GM12865 (cell line): ENCODE data around the gene AMPH.

ENCODE experiments used
- DNase-seq: peaks from one replicate; pipeline ENCODE4 v3.0.0; 2010; ENCODE audit warnings: low read depth
- H3K4me3 ChIP-seq: 2 replicates; pipeline ENCODE4 v1.5.1; 2011; ENCODE audit warnings: mild to moderate bottlenecking, low read depth, low read length, control low read depth
- TF ChIP-seq, protein P1 (sequence below): IDR thresholded peaks from 2 replicates; pipeline ENCODE4 v1.5.1; 2011; ENCODE audit warnings: low read length, control low read depth, low read depth, inconsistent platforms; ENCODE audit not compliant: insufficient read depth; ENCODE audit errors: missing control alignments

AMPH gene

DNA sequence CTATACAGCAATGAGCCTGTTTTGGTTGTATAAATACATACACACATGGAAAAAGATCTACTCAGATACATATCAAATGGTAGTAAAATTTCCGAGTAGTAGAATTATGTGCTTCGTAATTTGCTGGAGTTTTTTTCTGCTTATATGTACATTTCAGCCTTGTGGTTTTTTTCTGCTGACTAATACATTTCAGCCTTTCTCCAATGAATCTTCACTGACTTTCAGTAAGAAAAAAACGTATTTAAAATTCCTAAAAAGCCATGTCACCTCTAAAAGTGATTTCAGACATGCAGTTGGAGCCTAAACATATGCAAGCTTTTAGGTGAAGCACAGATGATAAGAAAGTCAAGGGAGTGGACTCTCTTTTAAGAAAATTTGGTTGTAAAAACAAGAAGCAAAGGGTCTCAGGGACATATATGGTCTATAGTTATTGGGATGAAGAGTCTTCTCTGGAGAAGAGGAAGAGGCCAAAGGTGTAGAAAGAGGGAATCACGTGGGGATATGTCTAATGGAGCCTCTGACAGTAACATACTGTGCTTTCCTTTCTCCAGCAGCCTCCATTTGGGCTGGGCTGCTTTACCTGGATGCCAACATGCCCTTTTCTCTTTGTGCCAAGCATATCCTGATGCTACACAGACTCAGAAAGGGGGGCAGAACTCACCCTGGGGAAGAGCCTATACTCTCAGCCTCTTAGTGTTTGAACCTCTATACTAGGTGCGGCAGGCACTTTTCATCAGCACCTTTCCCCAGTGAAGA, 2.4 kb downstream of the AMPH start:
- TF ChIP-seq, protein P1, sequence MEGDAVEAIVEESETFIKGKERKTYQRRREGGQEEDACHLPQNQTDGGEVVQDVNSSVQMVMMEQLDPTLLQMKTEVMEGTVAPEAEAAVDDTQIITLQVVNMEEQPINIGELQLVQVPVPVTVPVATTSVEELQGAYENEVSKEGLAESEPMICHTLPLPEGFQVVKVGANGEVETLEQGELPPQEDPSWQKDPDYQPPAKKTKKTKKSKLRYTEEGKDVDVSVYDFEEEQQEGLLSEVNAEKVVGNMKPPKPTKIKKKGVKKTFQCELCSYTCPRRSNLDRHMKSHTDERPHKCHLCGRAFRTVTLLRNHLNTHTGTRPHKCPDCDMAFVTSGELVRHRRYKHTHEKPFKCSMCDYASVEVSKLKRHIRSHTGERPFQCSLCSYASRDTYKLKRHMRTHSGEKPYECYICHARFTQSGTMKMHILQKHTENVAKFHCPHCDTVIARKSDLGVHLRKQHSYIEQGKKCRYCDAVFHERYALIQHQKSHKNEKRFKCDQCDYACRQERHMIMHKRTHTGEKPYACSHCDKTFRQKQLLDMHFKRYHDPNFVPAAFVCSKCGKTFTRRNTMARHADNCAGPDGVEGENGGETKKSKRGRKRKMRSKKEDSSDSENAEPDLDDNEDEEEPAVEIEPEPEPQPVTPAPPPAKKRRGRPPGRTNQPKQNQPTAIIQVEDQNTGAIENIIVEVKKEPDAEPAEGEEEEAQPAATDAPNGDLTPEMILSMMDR = no peak
- no peak for DNase-seq

DNA sequence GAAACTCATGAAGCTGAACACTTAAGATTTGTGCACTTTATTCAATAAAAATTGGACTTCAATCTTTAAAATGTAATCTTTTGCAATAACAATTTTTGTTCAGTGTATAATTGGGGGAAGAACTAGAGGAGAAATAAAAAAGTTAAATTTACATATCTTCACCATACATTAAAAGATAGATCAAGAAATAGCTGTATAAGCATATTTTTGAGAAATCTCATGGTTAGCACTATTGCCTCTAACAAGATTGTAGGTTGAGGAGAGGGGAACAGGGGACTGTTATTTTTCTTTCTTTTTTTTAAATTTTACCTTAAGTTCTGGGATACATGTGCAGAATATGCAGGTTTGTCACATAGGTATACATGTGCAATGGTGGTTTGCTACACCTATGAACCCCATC, 5.3 kb downstream of the AMPH start:
- H3K4me3 ChIP-seq = no peak overlapping the region
- TF ChIP-seq, protein P1 = no peak
- no peak for DNase-seq

More for the DNA sequence above, 2.4 kb downstream of the AMPH start:
- H3K4me3 ChIP-seq = no peak overlapping the region

DNA sequence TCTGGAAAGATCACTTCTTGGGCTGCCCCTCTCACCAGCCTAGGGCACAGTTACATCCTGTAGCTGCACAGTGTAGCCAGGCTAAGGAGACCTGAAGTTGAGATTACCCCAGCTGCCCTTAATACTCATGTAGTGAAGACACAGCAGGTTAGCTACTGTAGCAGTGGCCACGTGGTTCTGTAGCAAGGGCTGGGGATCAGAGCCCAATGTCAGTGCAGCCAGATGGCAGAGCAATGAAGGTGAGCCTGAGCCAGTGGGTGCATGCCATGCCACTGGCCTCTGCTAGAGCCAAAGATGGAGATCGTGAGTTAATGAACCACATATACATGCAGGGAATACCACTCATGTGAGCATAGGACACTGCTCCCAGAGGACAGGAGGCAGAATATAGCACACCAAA, 15.5 kb downstream of the AMPH start:
- H3K4me3 ChIP-seq = no peak overlapping the region
- no peak for DNase-seq
- TF ChIP-seq, protein P1 = no peak

DNA sequence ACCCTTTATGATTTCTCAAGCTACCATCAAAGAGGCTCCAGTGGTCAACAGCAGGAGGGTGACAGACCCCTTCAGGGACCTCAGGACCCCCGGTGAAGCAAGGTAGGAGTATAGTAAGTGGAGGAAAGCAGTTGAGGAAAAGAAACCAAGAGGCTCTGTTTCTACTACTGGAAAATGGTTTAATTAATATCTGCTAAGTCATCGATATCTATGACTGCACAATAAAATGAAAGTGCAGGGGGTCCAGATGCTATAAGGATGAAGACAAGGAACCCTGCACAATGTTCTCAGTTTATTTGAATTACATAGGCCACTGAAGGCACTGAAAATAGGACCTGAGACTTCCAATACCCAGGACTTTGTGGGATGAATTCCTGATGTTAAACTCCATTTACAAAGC, 23.7 kb downstream of the AMPH start:
- no peak for DNase-seq
- H3K4me3 ChIP-seq = no peak overlapping the region
- TF ChIP-seq, protein P1 = no peak

DNA sequence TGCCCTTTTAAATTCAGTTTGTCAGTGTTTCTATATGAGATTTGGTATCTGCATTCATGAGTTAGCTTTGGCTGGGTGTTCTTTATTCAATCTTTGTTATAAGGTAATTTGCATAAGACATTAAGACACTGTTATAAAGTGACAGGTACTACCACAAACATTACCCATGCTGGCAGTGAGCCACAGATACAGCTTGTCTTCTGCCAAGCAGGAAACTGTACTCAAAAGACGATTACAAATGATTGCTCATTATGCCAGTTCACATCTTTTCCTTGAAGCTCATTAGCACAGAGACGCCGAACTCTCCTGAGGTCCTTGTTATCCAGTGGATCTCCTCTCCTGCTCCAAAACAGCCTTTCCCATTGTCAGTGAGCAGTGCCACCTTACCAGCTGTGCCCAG, 30.4 kb downstream of the AMPH start:
- no peak overlapping the region for H3K4me3 ChIP-seq
- TF ChIP-seq, protein P1 = no peak
- DNase-seq = no peak

DNA sequence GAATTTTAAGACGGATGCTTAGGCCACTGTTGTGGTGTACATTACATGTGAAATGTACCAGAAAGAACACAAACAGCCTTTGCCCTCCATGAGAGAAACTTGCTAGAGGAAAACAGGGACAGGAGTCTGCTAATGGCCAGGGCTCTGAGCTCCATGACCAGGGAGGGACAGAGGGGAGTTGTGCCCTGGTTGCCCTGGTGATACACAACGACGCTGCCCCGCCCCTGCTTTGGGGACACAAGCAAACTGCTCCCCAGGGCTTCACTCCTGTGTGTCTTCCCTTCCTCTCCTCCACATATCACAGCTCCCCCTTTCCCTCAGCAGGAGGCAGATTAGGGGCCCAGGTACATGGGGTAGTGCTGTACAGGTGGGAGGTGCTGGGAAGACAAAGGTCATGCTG, 36.2 kb downstream of the AMPH start:
- TF ChIP-seq, protein P1 = no peak
- H3K4me3 ChIP-seq = no peak overlapping the region
- no peak for DNase-seq
